Vagina (tissue), 2 donors: Measurements from ENCODE around the gene CD300H. TPM values are rescaled to one million over a fixed set of nuclear protein-coding genes. Genes with fewer than 3 reads are reported as not detected.

Experiments used
- DNase-seq, 2 donors: peaks; one replicate each; pipeline ENCODE4 v3.0.0-alpha.2; 2017; ENCODE audit errors: extremely low spot score in 2 of 2
- H3K27ac ChIP-seq: fragments of 200-600 bp; sonication (generic); one replicate; pipeline ENCODE4 v1.5.1; 2019
- H3K27me3 ChIP-seq: fragments of 200-600 bp; sonication (generic); one replicate; pipeline ENCODE4 v1.5.1; 2019
- H3K36me3 ChIP-seq, 2 donors: fragments of 200-600 bp; sonication (generic); one replicate each; pipeline ENCODE4 v1.5.1; 2017 to 2019
- H3K4me1 ChIP-seq: fragments of 200-600 bp; sonication (generic); one replicate; pipeline ENCODE4 v1.5.1; 2019
- H3K4me3 ChIP-seq, 2 donors: fragments of 200-600 bp; sonication (generic); 1 replicate in 1 of 2; 2 replicates in 1 of 2; pipeline ENCODE4 v1.5.1; 2016 to 2019
- H3K9me3 ChIP-seq: fragments of 200-600 bp; sonication (generic); one replicate; pipeline ENCODE4 v1.5.1; 2019
- POLR2A ChIP-seq, 2 donors: fragments of 450-650 bp; IDR thresholded peaks; one replicate each; pipeline ENCODE4 v1.6.1; 2017; ENCODE audit warnings: antibody characterized with exemption in 2 of 2, mild to moderate bottlenecking in 2 of 2, moderate library complexity in 2 of 2
- POLR2AphosphoS5 ChIP-seq, 2 donors: sonication (generic); formaldehyde crosslinking; IDR thresholded peaks; one replicate each; pipeline ENCODE4 v1.9.0; 2017; ENCODE audit warnings: antibody characterized with exemption in 2 of 2, mild to moderate bottlenecking in 2 of 2, low read depth in 1 of 2; ENCODE audit not compliant: insufficient read depth in 1 of 2
- intact Hi-C: fragments of 100-400 bp; cut with DNase I; formaldehyde crosslinking; loops from one replicate; pipeline ENCODE4 v1.15.1; 2023
- total RNA-seq: library from RNA; depleted of rRNA; stranded (reverse); fragments of >200 nt; gene quantifications from one replicate; pipeline ENCODE4 v1.2.3, GENCODE V29; 2016
- TF ChIP-seq, protein P1 (sequence below), 3 experiments: fragments of 450-650 bp in 2 of 3; fragments of 200-600 bp in 1 of 3; sonication (generic) in 1 of 3; IDR thresholded peaks; one replicate each; pipeline ENCODE4 v1.5.1; 2017 to 2019; ENCODE audit warnings: antibody characterized with exemption in 3 of 3, mild to moderate bottlenecking in 2 of 3, moderate library complexity in 2 of 3

CD300H gene
- total RNA-seq, 1 donor from 2014 or later, result not detected

DNA sequence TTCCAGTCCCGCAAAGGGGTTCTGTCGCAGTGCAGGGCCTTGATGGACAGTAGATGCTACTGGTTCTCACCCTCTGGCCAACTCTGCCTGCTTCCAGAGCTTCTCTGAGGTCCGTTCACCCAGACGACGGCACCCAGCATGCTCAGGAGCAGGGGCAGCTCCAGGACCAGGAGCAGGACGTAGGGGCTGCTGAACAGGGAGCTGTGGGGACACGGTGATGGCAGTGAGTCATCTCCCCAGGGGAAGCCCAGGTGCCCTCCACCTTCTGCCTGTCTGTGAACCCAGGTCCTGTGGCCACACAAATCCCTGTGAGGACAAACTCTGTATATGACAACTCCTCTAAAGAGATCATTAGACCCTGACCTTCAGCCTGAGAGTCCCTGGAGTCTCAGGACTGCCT lies 18.0 kb downstream of the CD300H start:
- Histone ChIP-seq H3K36me3 (no peaks in the 10 kb centered on the region), H3K27me3 (no peaks in the 10 kb centered on the region), H3K27ac (no peak overlapping the region), H3K4me3 (no peak overlapping the region), H3K4me1 (no peaks in the 10 kb centered on the region), H3K9me3 (no peaks in the 10 kb centered on the region)
- TF ChIP-seq POLR2A (IDR thresholded peaks at IDR 0.05), result no peak
- no peak for TF ChIP-seq POLR2AphosphoS5 (IDR thresholded peaks at IDR 0.05; ENCODE audit: insufficient read depth in 1 of 2, low read depth in 1 of 2)
- TF ChIP-seq, protein P1, sequence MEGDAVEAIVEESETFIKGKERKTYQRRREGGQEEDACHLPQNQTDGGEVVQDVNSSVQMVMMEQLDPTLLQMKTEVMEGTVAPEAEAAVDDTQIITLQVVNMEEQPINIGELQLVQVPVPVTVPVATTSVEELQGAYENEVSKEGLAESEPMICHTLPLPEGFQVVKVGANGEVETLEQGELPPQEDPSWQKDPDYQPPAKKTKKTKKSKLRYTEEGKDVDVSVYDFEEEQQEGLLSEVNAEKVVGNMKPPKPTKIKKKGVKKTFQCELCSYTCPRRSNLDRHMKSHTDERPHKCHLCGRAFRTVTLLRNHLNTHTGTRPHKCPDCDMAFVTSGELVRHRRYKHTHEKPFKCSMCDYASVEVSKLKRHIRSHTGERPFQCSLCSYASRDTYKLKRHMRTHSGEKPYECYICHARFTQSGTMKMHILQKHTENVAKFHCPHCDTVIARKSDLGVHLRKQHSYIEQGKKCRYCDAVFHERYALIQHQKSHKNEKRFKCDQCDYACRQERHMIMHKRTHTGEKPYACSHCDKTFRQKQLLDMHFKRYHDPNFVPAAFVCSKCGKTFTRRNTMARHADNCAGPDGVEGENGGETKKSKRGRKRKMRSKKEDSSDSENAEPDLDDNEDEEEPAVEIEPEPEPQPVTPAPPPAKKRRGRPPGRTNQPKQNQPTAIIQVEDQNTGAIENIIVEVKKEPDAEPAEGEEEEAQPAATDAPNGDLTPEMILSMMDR (IDR thresholded peaks at IDR 0.05), result no peak
- intact Hi-C loops, result no loop called here
- no peak for DNase-seq

DNA sequence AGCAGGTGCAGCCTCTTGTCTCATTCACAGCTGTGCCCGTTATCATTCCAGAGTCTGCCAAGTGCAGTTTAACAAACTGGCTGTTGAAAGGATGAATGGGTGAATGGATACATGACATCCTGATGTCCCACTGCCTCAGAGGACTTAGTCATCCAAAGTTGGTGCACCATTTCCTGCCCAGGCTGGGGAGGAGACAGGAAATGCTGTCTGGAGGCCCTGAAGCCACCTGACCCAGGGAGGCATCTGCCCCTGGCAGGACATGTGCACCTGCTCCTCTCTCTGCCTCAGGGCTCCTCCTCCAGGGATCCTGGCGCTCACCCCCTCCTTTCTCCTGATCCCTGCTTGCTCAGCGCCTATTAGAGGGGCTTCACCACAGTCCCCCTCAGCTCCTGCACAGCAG lies 19.6 kb downstream of the CD300H start:
- Histone ChIP-seq H3K4me1 (no peaks in the 10 kb centered on the region), H3K27ac (no peak overlapping the region), H3K27me3 (no peaks in the 10 kb centered on the region), H3K4me3 (no peak overlapping the region), H3K9me3 (no peaks in the 10 kb centered on the region), H3K36me3 (no peaks in the 10 kb centered on the region)
- intact Hi-C loops, result no loop called here
- TF ChIP-seq, protein P1 (IDR thresholded peaks at IDR 0.05), result no peak
- TF ChIP-seq POLR2A (IDR thresholded peaks at IDR 0.05) (no peak), POLR2AphosphoS5 (IDR thresholded peaks at IDR 0.05; ENCODE audit: insufficient read depth in 1 of 2, low read depth in 1 of 2) (no peak)
- no peak for DNase-seq

DNA sequence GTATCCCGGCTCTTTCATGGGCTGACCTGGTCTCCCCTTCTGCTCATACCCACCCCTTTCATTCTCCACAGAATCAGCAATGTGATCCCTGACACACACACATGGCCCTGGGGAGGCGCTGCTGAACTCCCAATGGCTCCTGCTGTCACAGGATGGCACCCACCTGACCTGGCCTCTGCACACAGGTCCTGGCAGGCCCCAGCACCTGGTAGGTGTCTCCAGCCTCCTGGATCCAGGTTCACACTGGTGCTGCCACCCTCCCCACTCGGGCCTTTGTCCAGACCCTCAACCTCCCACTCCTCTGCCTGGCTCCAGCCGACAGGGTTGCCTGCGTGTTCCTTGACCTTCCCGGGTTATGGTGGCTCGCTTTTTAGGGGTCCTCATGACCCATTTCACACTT lies 20.0 kb downstream of the CD300H start:
- DNase-seq, result no peak
- intact Hi-C loops, result no loop called here
- Histone ChIP-seq H3K27me3 (no peaks in the 10 kb centered on the region), H3K36me3 (no peaks in the 10 kb centered on the region), H3K27ac (no peak overlapping the region), H3K4me3 (no peak overlapping the region), H3K4me1 (no peaks in the 10 kb centered on the region), H3K9me3 (no peaks in the 10 kb centered on the region)
- TF ChIP-seq POLR2AphosphoS5 (IDR thresholded peaks at IDR 0.05; ENCODE audit: insufficient read depth in 1 of 2, low read depth in 1 of 2), result no peak
- TF ChIP-seq, protein P1 (IDR thresholded peaks at IDR 0.05), result no peak
- TF ChIP-seq POLR2A (IDR thresholded peaks at IDR 0.05), result no peak

DNA sequence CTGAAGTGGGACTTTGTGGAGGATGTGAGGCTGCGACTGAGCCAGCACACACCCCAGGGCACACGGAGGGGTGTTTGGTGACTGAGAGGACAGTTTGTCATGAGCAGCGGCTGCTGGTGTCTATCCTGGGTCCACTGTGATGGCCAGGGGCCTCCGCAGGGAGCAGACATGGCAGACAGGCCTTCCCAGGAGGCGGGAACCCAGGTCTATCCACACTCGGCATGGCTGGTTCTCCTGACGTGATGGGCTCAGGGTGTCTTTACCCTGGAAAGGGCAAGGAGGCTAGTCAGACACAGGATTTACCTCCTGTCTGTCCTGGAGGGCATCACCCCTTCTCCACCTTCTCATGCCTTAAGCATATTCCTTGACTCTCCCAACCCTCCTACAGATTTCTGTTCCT lies 20.7 kb downstream of the CD300H start:
- Histone ChIP-seq H3K27ac (no peak overlapping the region), H3K4me1 (no peaks in the 10 kb centered on the region), H3K27me3 (no peaks in the 10 kb centered on the region), H3K9me3 (no peaks in the 10 kb centered on the region), H3K36me3 (no peaks in the 10 kb centered on the region), H3K4me3 (no peak overlapping the region)
- TF ChIP-seq, protein P1 (IDR thresholded peaks at IDR 0.05), result no peak
- TF ChIP-seq POLR2A (IDR thresholded peaks at IDR 0.05) (no peak), POLR2AphosphoS5 (IDR thresholded peaks at IDR 0.05; ENCODE audit: insufficient read depth in 1 of 2, low read depth in 1 of 2) (no peak)
- intact Hi-C loops, result no loop called here
- no peak for DNase-seq

DNA sequence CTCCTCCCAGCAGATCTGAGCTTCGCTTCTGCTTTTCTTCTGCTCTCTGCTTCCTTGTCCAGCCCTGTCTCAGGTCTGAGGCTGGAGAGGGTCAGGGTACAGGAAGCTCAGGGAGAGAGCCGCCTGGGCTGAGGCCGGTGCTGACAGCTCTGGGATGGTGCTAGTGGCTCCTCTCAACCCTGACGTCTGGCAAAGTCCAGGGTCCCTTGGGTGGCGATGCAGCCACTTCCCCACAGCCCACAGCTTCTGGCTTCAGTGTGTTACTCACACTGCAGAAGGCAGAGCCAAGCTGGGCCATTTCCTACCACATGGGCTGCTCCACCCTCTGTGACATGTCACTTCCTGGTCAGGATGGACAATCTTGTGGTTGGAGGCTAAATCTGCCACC lies 21.5 kb downstream of the CD300H start, which contains the start of gene CD300C:
CD300C (minus strand) TSS at position 273 of the 388 bp plus-strand sequence. CDS start 333 bp downstream, outside the sequence.
- H3K4me3 ChIP-seq, result no peak within 1 kb of the TSS
- no peak for DNase-seq

More for the DNA sequence above, 21.5 kb downstream of the CD300H start, which contains the start of gene CD300C:
- TF ChIP-seq POLR2A (IDR thresholded peaks at IDR 0.05), result no peak
- H3K36me3 ChIP-seq, result no peaks in the 10 kb centered on the region
- H3K27me3 ChIP-seq, result no peaks in the 10 kb centered on the region
- intact Hi-C loops, result no loop called here
- H3K9me3 ChIP-seq, result no peaks in the 10 kb centered on the region
- H3K27ac ChIP-seq, result no peak within 1 kb of the TSS
- H3K4me1 ChIP-seq, result no peaks in the 10 kb centered on the region
